WTC11 (cell line): ENCODE measurements around the gene OR8B4. TPM values are rescaled to one million over a fixed set of nuclear protein-coding genes. Genes with fewer than 3 reads are reported as not detected.

Source experiments
- total RNA-seq: library from RNA; stranded (reverse); gene quantifications from 3 replicates; pipeline ENCODE4 v1.2.3, GENCODE V29; 2021

OR8B4 gene
- total RNA-seq, 1 experiment from 2014 or later = not detected

Other genes with a start within 250 kb of the OR8B4 start
- gene OR10D3, start 241.5 kb downstream of the OR8B4 start, total RNA-seq = not detected in 3 replicates
- gene OR8G1, start 183.8 kb downstream of the OR8B4 start, total RNA-seq = not detected in 3 replicates
- gene OR8G5, start 168.5 kb downstream of the OR8B4 start, total RNA-seq = not detected in 3 replicates
- not detected in 3 replicates for gene OR8D1, start 110.9 kb downstream of the OR8B4 start, total RNA-seq
- gene OR8D2, start 104.7 kb downstream of the OR8B4 start, total RNA-seq = not detected in 3 replicates
- not detected in 3 replicates for gene OR8B2, start 40.4 kb downstream of the OR8B4 start, total RNA-seq
- gene OR8B3, start 25.8 kb downstream of the OR8B4 start, total RNA-seq = not detected in 3 replicates
- not detected in 3 replicates for gene OR8B8, start 20.8 kb upstream of the OR8B4 start, total RNA-seq
- not detected in 3 replicates for gene OR8B12, start 118.8 kb upstream of the OR8B4 start, total RNA-seq
- gene OR8A1, start 145.1 kb upstream of the OR8B4 start, total RNA-seq = not detected in 3 replicates
- gene PANX3, start 186.6 kb upstream of the OR8B4 start, total RNA-seq = not detected in 3 replicates
- 25.4 to 30.3 TPM (median 30.0 TPM) in 3 replicates for gene TBRG1, start 198.0 kb upstream of the OR8B4 start, total RNA-seq
- 4.4 to 4.9 TPM (median 4.8 TPM) in 3 replicates for gene SIAE, start 248.9 kb upstream of the OR8B4 start, total RNA-seq
- 3.5 to 3.8 TPM (median 3.5 TPM) in 3 replicates for gene SPA17, start 249.0 kb upstream of the OR8B4 start, total RNA-seq